Measurements from ENCODE around the gene FHOD3.

GRCh38 chr18:36314098-36314497 is 16.6 kb downstream of the FHOD3 start:
- no peak for TF ChIP-seq CTCF (conservative IDR thresholded peaks at IDR 0.05; ENCODE audit: low read length)
- TF ChIP-seq EZH2phosphoT487 (IDR thresholded peaks at IDR 0.05; ENCODE audit: borderline replicate concordance), result no peak
